Activated gamma-delta T cell treated with anti-CD3 and anti-CD28 coated beads, Interleukin-2, amount 50 U/mL, for 16 hours (primary cell): Measurements from ENCODE around the gene NDFIP2.

Source experiments
- DNase-seq: peaks from one replicate; pipeline ENCODE4 v3.0.0-alpha.2; 2020; ENCODE audit warnings: low read depth

The NDFIP2 gene

DNA sequence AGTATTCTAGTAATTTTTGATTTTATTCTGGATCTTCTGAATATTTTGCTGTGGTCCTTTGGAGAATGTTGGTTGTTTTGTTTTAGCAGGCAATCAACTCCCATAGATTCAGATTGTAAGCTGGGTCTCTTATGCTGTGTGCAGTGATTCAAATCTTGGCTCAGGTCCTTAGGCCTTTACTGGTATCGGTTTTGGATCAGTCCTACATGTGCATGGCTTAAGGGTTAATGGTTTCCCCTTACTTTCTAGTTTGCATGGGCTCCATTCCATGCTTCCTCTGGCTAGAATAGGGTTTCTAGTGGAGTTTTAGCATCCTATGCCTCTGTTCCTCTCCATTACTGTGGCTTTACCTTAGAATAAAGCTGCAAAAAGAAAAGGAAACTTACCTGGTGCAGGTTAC, 16.1 kb downstream of the NDFIP2 start:
- no peak for DNase-seq

DNA sequence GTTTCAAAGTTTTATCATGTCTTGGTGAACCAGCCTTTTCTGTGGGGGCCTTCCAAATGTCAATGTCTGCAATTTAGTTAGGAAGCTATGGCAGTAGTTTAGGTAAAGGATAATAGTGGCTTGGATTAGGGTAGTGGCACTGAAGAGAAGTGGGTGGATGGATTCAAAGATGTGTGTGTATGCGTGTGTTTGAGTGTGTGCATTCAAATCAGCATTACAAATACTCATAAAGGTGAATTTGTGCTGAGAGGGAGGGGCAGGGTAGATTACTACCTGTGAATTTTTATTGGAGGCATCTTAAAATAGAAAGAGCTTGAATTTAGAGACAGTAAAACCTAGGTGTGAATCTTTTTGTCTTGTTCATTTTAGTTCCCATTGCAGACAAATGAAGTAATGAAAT, 16.9 kb downstream of the NDFIP2 start:
- no peak for DNase-seq

DNA sequence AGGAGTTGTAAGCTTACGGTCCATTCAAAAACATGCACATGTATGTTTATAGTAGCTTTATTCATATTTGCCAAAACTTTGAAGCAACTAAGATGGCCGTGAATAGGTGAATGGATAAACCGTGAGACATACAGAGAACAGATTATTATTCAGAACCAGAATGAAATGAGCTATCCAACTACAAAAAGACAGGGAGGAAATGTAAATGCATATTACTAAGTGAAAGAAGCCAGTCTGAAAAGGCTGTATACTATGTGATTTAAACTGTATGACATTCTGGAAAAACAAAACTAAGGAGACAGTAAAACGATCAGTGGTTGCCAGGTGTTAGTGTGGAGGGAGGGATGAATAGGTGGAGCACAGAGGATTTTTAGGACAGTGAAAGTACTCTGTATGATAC, 19.9 kb downstream of the NDFIP2 start:
- no peak for DNase-seq

DNA sequence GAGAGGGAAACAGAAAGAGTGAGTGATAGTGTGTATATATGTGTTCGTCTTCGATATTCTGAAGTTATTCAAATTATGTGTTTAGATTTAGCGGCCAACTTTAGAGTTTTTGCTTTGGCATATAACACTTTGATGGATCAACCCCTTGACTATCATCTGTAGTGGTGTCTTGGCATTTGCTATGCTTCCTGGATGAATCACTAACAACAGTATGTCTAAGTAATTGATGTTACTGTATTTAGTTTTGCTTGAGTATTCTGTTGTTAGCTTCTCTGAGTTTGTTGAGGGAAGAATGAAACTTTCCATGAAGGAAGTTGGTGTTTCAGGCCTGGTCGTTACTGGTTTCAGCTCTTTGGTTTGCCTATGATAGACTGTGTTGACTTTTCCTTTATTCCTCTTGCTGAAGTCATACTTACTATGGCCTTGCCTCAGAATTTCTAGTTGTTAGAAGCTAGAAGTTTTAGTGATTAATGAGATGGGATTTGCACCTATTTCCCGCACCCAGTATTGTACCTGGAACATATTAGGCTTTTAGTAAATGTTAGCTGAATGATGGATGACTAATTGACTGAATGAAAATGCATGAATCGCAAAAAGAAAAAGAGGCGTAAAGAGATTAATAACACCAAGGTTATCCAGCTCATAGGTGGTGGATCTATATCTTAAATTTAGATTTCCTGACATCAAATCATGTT, 20.7 kb downstream of the NDFIP2 start:
- DNase-seq = no peak

DNA sequence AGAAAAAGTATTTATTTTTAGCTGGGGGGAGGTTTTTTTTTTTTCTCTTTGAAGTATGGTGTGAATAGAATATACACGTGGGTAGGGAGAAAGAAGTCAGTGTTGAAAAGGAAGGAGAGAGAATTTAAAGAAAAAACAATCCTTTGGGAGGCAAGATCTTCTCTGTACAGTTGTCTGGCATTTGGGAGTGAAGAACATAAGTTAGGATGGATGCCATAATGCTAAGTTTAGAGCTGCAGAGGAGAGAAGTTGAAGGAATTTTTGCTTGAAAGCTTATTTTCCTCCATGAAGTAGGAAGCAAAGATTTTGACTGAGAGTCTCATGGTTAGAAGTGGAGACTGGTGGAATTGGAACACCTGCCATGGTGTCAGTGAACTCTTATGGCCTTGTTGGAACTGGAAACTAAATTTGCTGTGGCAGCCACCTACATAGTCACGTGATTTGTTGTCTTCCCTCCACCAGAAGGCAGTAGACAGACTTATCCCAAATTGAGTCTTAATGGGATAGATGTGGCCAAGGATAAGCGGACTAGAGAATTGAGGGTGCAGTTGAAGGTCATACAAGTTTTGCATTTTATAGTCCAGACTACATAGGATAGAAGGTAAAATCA, 22.0 kb downstream of the NDFIP2 start:
- no peak for DNase-seq

DNA sequence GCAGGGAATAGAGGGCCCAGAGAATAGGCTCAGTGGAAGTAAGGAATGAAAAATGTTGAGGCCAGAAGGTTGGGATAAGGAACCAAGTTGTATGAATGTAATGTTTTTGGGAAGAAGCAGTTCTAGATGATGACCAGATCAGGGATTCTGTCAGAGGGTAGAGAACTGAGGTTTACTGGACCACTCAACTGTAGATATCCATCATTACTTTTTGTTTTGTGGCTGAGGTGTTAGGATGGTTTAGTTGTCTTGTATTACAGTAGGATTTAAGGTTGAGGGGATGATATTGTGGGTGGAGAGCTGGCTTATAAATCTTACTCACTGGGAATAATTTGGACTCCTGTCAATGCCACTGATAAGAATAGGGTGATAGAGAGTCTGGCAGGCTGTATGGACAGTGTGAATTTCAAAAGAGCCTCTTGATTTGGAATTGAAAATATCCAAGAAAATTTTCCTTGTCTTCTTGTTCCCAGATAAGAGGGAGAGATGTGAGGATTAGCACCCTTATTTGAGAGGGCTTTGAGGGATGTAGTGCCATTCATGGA, 22.6 kb downstream of the NDFIP2 start:
- DNase-seq = no peak

DNA sequence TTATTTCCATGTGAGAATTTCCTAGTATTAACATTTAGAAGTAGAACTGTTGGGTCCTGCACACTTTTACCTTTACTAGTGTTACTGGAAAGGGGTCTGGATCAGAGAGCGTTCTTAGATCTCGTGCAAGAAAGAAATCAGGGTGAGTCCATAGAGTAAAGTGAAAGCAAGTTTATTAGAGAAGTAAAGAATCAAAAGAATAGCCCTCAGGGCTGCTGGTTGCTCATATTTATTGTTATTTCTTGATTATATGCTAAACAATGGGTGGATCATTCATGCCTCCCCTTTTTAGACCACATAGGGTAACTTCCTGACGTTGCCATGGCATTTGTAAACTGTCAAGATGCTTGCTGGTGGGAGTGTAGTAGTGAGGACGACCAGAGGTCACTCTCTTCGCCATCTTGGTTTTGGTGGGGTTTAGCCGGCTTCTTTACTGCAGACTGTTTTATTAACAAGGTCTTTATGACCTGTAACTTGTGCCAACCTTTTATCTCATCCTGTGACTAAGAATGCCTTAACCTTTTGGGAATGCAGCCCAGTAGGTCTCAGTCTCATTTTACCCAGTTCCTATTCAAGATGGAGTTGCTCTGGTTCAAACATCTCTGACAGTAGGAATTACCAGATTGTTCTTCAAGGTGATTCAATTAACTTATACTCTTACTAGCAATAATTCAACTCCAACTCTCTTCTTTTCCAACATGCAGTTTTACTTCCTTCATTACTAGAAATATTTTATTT, 27.4 kb downstream of the NDFIP2 start:
- DNase-seq = no peak

DNA sequence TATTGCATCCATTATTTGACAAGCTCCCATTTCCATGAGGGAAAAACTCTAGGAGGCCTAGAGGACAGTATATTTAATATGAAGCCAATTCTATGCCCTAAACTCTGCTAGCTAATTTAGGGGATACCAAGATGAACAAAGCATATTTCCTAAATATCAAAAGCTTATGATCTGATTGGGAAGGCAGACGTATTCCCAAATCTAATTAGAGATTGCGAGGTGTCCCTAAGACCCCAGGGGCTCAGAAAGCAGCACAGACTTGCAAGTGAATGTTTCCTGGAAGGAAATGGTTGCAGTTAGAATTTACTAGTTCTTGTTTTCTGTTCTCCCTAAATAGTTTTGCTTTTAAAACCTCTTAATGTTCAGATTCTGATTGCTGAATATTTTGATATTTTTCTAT, 30.7 kb downstream of the NDFIP2 start:
- DNase-seq = no peak

DNA sequence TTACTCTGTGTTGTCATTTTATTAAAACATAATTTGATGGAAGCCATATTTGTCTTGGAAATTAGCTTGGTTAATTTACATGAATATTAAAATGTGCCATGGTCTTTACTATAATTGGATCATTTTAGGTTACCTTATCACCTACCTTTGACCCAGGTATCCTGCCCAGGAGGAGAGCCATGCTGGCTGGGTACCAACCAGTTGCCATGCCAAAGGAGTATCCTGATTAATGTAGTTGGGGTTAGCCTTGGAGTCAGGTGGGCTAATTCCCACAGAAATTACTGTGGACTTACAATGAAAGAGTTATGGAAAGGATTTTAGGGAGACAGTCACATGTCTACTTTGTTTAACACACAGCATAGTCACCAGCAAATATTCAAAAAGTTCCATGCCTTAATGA, 32.0 kb downstream of the NDFIP2 start:
- DNase-seq = no peak

DNA sequence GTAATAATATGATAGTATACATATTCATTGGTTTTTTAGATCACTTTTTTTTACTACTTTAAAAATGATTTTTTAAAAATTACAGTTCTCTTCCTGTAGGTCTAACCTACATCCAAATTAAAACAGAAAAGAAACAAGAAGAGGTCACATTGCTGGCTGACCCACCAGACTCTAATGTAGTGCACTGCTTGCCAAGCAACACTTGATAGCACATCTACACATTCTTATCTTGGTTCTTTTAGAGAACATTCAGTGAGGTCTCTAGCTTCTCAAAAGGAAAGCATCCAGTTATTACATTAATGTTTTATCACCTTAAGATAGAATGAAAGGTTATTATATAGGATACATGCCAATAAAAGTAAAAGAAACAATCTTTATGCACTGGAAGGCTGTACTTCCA, 35.6 kb downstream of the NDFIP2 start:
- no peak for DNase-seq

DNA sequence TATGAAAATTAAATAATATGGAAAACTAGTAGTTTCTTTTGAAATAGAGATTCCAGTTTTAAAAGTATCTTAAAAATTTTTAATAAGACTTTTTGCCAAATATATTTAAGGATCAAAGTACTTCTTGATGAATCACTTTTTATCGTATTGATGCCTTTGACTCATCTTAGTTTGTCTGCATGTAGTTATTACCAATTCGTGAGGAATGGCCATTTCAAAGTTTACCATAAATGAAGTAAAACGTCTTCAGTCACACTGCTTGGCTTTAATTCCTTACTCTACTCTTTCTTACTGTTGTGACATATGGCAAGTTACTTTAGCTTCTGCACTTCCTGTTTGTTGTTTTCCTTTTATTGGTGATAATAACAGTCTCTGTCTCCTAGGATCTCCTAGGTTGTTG, 38.3 kb downstream of the NDFIP2 start:
- no peak for DNase-seq

DNA sequence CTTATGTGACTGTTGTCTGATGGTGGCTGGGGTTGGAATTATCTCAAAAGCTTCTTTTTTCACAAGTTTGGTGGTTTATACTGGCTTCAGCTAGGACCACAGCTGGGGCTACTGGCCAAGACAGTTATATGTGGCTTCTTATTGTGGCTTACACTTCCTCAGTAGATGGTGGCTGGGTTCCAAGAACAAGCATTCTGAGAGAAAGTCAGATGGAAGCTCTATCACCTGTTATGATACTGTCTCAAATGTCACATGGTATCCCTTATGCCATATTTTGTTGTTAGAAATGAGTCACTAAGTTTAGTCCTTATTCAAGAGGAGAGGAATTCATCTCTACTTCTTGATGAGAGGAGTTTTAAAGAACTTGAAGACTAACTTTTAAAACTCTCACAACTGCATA, 41.6 kb downstream of the NDFIP2 start:
- peak; percentile 2 for DNase-seq

DNA sequence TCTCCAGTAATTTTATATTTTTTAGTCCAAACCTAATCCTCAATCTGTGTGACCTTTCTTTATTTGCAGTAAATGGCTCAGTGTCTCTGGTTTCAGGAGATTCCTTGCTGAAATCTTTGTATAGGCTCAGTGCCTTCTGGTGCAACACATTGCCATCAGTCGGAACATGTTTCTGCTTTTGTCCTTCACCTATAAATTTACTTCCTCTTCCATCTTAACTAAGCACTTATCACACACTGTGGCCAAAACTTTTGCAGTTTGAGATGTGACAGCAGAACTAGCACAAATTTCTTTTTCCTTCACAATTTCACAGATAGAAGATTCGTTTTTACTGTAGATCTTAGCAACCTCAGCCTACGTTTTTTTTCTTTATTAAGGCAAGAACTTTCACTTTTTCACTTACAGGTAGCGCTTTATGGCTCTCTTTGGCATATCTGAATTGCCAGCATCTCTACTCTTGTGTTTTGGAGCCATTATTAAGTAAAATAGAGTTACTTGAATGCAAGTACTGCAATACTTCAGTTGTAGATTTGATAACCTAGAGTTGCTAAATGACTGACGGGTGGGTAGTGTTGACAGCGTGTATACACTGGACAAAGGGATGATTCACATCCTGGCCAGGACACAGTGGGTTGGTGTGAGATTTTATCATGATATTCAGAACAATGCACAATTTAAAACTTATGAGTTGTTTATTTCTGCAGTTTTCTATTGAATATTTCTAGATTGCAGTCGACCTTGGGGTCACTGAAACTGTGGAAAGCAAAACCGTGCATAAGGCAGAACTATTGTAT, 44.3 kb downstream of the NDFIP2 start:
- no peak for DNase-seq

DNA sequence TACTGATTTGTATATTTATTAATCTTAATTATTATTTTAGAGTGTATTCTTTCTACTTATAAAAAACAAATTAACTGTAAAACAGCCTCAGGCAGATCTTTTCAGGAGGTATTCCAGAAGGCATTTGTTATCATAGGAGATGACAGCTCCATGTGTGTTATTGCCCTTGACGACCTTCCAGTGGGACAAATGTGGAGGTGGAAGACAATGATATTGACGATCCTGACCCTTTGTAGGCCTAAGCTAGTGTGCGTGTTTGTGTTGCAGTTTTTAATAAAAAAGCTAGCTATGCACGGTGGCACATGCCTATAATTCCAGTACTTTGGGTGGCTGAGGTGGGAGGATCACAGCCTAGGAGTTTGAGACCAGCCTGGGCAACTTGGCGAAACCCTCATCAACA, 46.7 kb downstream of the NDFIP2 start:
- DNase-seq = no peak

DNA sequence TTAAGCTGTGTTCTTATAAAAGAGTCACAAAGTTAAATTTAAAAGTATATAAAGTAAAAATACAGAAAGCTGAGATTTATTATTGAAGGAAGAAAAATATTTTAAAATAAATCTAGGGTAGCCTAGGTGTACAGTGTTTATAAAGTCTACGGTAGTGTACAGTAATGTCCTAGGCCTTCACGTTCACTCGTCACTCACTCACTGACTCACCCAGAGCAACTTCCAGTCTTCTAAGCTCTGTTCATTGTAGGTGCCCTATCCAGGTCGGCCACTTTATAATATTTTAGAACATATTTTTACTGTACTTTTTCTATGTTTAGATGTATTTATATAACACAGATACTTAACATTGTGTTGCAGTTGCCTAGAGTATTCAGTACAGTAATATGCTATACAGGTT, 47.4 kb downstream of the NDFIP2 start:
- DNase-seq = no peak

DNA sequence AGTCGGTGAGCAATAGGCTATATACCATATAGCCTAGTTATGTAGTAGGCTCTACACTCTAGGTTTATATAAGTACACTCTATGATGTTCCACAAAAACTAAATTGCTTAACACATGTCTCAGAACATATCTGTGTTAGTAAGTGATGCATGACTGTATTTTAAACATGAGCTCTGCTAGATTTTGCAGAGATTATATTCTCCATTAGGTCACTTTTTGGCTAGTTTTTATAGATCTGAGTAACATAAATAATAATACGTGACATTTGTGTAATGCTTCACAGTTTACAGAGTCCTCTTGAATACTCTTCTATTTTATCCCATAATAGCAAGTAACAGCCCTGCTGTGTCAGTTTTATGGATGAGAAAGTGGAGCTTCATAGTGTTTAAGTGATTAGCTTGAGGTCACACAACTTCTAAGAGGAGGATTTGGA, 47.8 kb downstream of the NDFIP2 start:
- no peak for DNase-seq

DNA sequence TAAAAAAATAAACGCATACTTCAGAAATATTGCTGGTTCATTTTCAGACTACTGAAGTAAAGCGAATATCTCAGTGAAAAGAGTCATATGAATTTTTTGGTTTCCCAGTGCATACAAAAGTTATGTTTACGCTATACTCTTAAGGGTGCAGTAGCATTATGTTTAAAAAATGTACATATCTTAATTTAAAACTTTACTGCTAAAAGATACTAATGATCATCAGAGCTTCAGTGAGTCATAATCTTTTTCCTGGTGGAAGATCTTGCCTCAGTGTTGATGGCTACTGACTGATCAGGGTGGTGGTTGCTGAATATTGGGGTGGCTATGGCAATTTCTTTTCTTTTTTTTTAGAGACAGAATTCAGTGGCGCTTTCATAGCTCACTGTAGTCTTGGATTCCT, 48.9 kb downstream of the NDFIP2 start:
- no peak for DNase-seq

DNA sequence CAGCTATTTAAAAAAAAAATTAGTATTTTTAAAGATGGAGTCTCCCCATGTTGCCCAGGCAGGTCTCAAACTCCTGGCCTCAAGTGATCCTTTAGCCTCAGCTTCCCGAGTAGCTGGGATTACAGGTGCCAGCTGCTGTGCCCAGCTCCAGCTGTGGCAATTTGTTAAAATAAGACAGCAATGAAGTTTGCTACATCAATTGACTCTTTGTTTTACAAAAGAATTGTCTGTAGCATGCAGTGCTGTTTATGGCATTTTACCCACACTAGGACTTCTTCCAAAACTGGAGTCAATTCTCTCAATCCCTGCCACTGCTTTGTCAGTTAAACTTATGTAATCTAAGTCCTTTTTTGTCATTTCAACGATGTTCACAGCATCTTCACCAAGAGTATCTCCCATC, 49.3 kb downstream of the NDFIP2 start:
- no peak for DNase-seq

DNA sequence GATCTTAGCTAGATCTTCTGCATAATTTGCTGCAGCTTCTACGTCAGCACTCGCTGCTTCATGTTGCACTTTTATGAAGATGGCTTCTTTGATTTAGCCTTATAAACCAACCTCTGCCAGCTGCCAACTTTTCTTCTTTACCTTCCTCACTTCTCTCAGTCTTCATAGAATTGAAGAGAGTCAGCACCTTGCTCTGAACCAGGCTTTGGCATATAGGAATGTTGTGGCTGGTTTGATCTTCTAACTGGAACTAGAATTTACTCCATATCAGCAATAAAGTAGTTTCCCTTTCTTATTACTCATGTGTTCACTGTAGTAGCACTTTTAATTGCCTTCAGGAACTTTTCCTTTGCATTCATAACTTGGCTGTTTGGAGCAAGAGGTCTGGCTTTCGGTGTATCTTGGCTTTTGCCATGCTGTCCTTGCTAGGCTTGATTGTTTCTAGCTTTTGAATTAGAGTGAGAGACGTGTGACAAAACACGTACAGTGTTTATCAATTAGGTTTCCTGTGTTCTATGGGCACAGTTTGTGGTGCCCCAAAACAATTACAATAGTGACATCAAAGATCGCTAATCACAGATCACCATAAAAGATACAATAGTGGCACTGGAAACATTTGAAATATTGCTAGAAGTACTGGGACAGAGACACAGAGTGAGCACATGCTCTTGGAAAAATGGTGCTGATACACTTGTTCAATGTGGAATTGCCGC, 50.7 kb downstream of the NDFIP2 start:
- DNase-seq = no peak

DNA sequence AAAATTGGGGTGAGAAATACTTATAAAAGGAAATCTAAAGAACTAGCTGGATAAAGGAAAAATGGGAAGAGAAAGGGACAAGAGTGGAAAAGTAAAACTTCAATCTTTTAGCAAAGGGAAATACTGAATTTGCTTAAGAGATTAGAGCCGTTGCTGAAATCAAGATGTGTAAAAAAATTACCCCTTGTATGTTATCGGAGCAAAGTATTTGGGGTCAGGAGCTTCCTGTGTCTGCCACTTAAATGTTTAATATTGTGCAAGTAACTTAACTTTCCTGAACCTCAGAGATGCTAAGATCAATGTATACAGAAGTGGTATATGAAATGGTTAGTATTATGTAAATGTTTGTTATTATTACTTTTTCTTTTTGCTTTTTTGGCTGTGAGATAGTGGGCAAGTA, 51.6 kb downstream of the NDFIP2 start:
- DNase-seq = no peak

DNA sequence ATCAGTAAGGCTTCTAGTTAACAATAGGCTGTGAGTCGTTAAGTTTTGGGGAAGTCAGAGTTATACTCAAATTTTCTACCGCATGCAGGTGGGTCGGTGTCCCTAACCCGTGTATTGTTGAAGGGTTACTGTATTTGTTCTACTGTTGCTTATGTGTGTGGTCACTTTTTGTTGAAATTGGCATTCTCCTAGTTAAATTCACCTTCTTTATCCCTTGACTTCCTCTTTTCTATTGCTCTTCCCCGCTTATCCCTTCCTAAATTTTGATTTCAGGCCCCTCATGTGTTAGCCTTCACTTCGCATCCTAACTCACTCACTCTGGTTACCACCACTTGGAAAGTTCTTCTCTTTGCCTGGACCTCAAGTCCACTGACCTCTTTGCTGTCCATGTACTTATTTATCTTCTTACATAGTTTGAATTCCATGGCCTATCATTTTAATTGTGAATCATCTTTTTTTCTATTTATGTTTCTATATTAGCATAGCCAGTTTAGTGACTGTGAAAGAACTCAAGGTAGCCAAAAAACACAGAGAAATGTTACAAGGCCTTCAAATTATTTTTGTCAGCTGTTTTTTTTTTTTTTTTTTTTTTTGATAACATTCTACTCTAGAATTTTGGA, 52.9 kb downstream of the NDFIP2 start:
- no peak for DNase-seq
